ENCODE data around the gene GPNMB.

The GPNMB gene

DNA sequence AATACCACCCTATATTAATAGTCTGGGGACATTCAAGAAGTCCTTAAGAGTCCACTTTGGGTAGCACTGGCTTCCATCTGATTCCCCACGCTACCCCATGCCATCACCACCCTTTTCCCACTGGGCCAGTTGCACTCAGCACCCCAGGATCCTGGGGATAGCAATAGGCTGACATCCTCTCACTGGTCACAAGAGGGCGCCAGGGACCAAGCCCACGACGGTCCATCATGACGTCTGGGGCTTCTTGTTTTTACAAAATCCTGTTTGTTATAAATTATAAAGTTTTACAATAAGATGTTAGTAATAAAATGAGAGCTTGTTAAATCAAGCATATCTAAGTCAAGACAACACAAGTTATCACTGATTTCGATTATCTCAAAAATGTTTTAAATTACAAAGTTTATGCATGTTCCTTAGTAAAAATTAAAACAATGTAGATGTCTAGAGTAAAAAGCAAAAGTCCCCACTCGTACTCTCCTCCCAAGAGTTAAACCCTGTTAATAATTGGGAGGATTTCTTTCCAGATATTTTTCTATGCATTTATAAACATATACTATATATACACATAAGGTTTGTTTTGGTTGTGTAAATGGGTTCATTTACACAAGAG, 15.4 kb downstream of the GPNMB start:
- Histone ChIP-seq H3K27ac (ENCODE audit: extremely low read depth, low read depth, low read length) (no peak overlapping the region), H3K4me3 (ENCODE audit: low read depth, low read length) (no peak overlapping the region), H3K36me3 (ENCODE audit: control insufficient read depth in 2 of 2, insufficient read depth in 1 of 2, low read length in 2 of 2) (no peaks in the 10 kb centered on the region; a peak in 1 of 3 replicates), H3K9me3 (ENCODE audit: control insufficient read depth, insufficient read depth, low read depth, low read length) (no peaks in the 10 kb centered on the region), H3K4me1 (ENCODE audit: control insufficient read depth, insufficient read depth, low read length) (no peaks in the 10 kb centered on the region)
- POLR2A ChIA-PET = no interaction called here
- CTCF ChIA-PET = interaction anchor here (0.5 to 7.6 kb wide), 31 partner anchors 10 to 1500 kb away, joined by 3 to 92 read pairs (median 4); no protein-coding TSS in a partner anchor
- 0 out of 2 replicates have a peak, but pooled peaks have one; percentile 30 for TF ChIP-seq ZNF660 (tag by site-specific recombination; IDR thresholded peaks at IDR 0.05)
- no peak for TF ChIP-seq KLF16 (tag by site-specific recombination; IDR thresholded peaks at IDR 0.05)
- no peak for TF ChIP-seq ZNF580 (tag by site-specific recombination; IDR thresholded peaks at IDR 0.05)
- TF ChIP-seq ZNF394 (tag by site-specific recombination; IDR thresholded peaks at IDR 0.05; ENCODE audit: borderline replicate concordance) = no peak
- TF ChIP-seq ZEB2 (tag by site-specific recombination; IDR thresholded peaks at IDR 0.05) = no peak
- TF ChIP-seq ZBTB10 (tag by site-specific recombination; IDR thresholded peaks at IDR 0.05) = 0 out of 2 replicates have a peak, but pooled peaks have one; percentile 26
- TF ChIP-seq CTCF (tag by site-specific recombination; IDR thresholded peaks at IDR 0.05) = 0 out of 2 replicates have a peak, but pooled peaks have one; percentile 29
- TF ChIP-seq ZNF654 (tag by site-specific recombination; IDR thresholded peaks at IDR 0.05; ENCODE audit: low read depth) = peak; percentile 82
- 0 out of 2 replicates have a peak, but pooled peaks have one; percentile 34 for TF ChIP-seq ZNF2 (tag by site-specific recombination; IDR thresholded peaks at IDR 0.05)
- 0 out of 2 replicates have a peak, but pooled peaks have one; percentile 27 for TF ChIP-seq ZNF335 (tag by site-specific recombination; conservative IDR thresholded peaks at IDR 0.05)
- 0 out of 2 replicates have a peak, but pooled peaks have one; percentile 14 for TF ChIP-seq ZIC2 (tag by site-specific recombination; IDR thresholded peaks at IDR 0.05)
- TF ChIP-seq ZNF621 (tag by site-specific recombination; IDR thresholded peaks at IDR 0.05) = no peak

DNA sequence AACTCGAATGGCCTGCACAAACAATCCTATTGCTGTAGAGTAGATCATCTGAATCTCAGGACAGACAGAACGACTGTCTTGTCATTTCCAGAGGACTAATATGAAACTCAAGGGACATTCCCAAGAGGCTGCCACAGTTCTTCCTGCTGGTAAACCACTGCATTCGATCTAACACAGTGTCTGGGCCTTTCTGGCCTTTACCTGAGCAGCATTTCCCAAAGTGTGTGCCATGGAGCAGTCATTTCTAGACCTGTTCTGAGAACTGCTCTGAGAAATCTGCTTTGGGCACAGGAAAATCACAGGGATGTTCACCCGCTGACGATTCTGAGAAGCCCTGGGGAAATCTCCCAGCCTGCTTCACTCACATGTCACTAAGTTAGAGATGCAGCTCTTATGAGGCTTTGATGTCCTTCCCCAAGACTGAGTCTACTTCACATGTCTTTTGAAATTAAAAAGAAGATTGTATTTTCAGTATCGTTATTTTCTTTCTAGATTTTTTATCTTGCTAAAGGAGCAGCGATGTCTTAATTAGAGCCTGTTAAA, 18.4 kb downstream of the GPNMB start:
- ChIA-PET POLR2A (no interaction called here), CTCF (interaction anchor here (1.0 to 7.6 kb wide), 5 partner anchors 7 to 447 kb away, joined by 3 to 92 read pairs (median 4); no protein-coding TSS in a partner anchor)
- H3K27ac ChIP-seq (ENCODE audit: extremely low read depth, low read depth, low read length) = no peak overlapping the region
- H3K9me3 ChIP-seq (ENCODE audit: control insufficient read depth, insufficient read depth, low read depth, low read length) = no peaks in the 10 kb centered on the region
- no peak overlapping the region for H3K4me3 ChIP-seq (ENCODE audit: low read depth, low read length)
- no peaks in the 10 kb centered on the region; a peak in 1 of 3 replicates for H3K36me3 ChIP-seq (ENCODE audit: control insufficient read depth in 2 of 2, insufficient read depth in 1 of 2, low read length in 2 of 2)
- H3K4me1 ChIP-seq (ENCODE audit: control insufficient read depth, insufficient read depth, low read length) = no peaks in the 10 kb centered on the region
- TF ChIP-seq ZNF473 (tag by site-specific recombination; IDR thresholded peaks at IDR 0.05) (no peak), ZNF530 (tag by site-specific recombination; IDR thresholded peaks at IDR 0.05; ENCODE audit: low read depth) (no peak), PBX3 (CRISPR knock-in tag; IDR thresholded peaks at IDR 0.05) (no peak), ZNF138 (tag by site-specific recombination; IDR thresholded peaks at IDR 0.05; ENCODE audit: borderline replicate concordance) (no peak), ZNF660 (tag by site-specific recombination; IDR thresholded peaks at IDR 0.05) (no peak), ZSCAN23 (tag by site-specific recombination; IDR thresholded peaks at IDR 0.05) (no peak), ZNF791 (tag by site-specific recombination; IDR thresholded peaks at IDR 0.05) (no peak), BCL6B (tag by site-specific recombination; IDR thresholded peaks at IDR 0.05) (no peak), ATF2 (tag by site-specific recombination; IDR thresholded peaks at IDR 0.05; ENCODE audit: low read depth) (no peak), OVOL3 (tag by site-specific recombination; IDR thresholded peaks at IDR 0.05) (no peak)
- TF ChIP-seq, protein P1, sequence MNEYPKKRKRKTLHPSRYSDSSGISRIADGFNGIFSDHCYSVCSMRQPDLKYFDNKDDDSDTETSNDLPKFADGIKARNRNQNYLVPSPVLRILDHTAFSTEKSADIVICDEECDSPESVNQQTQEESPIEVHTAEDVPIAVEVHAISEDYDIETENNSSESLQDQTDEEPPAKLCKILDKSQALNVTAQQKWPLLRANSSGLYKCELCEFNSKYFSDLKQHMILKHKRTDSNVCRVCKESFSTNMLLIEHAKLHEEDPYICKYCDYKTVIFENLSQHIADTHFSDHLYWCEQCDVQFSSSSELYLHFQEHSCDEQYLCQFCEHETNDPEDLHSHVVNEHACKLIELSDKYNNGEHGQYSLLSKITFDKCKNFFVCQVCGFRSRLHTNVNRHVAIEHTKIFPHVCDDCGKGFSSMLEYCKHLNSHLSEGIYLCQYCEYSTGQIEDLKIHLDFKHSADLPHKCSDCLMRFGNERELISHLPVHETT (tag by site-specific recombination; IDR thresholded peaks at IDR 0.05) = no peak

Measured in HEK293 (cell line).